IPS-20b (cell line): ENCODE data around the gene ATP2B3.
A peak's percentile ranks its signal among the peaks of the same experiment; 100 is the strongest.

ENCODE experiments used
- H3K27ac ChIP-seq: one replicate; pipeline ENCODE4 v1.5.1; 2013; ENCODE audit warnings: low read length
- H3K27me3 ChIP-seq: 2 replicates; pipeline ENCODE4 v1.6.1; 2013; ENCODE audit warnings: mild to moderate bottlenecking, low read length, inconsistent platforms; ENCODE audit not compliant: insufficient read depth
- H3K36me3 ChIP-seq: 2 replicates; pipeline ENCODE4 v1.6.1; 2013; ENCODE audit warnings: low read depth, mild to moderate bottlenecking, inconsistent platforms, low read length, moderate library complexity; ENCODE audit not compliant: insufficient read depth
- H3K4me1 ChIP-seq: 2 replicates; pipeline ENCODE4 v1.6.1; 2013; ENCODE audit warnings: mild to moderate bottlenecking, control low read depth, inconsistent platforms, low read length, moderate library complexity; ENCODE audit not compliant: insufficient read depth
- H3K4me3 ChIP-seq: 2 replicates; pipeline ENCODE4 v1.5.1; 2013; ENCODE audit warnings: mild to moderate bottlenecking, low read length, inconsistent platforms
- H3K9ac ChIP-seq: 2 replicates; pipeline ENCODE4 v1.6.1; 2013; ENCODE audit warnings: low read depth, mild to moderate bottlenecking, inconsistent platforms, low read length, moderate library complexity
- H3K9me3 ChIP-seq: 2 replicates; pipeline ENCODE4 v1.6.1; 2013; ENCODE audit warnings: mild to moderate bottlenecking, low read depth, low read length, inconsistent platforms; ENCODE audit not compliant: insufficient read depth

Gene ATP2B3

GRCh38 chrX:153592966-153593688, 75.7 kb downstream of the ATP2B3 start:
- peaks cover 4% of the 10 kb centered on the region; the same call in 1 of the 2 replicates for H3K27me3 ChIP-seq
- H3K9ac ChIP-seq: no peak overlapping the region
- peaks cover 7% of the 10 kb centered on the region; the same call in 1 of the 2 replicates for H3K36me3 ChIP-seq
- H3K4me1 ChIP-seq: no peaks in the 10 kb centered on the region
- H3K27ac ChIP-seq: no peak overlapping the region
- H3K4me3 ChIP-seq: no peak overlapping the region
- no peaks in the 10 kb centered on the region for H3K9me3 ChIP-seq

DNA sequence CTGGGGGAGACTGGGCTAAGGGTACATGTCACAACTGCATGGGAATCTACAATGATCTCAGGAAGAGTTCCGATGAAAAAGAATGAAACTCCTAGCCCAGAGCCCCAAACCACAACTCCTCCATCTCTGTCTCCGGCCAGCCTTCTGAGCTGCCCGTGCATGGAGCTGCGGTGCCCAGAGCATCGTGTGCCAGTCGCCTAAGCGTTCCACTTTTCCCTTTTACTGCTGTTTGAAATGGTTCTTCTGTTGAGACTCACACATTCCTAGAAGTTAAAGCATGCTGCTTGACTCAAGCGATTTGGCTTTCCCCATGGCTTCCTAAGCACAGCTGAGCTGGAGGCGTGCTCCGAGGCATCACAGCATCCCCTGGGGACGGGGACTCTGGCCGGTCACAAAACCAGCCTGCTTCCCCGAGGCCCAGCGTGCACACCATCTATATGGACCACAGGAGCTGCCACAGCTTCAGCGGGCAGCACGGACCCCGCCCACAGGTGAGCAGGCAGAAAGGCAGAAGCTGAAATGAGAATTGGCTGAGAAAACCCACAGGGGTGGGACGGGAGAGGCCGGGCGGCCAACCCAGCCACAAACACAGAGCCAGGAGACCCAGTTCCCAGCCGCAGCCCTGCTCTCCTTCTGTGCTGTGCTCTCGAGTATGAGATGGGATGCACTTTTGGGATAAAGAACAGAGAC, 76.5 kb downstream of the ATP2B3 start:
- Histone ChIP-seq H3K36me3 (peaks cover 7% of the 10 kb centered on the region; the same call in 1 of the 2 replicates), H3K4me3 (no peak overlapping the region), H3K27ac (no peak overlapping the region), H3K9me3 (no peaks in the 10 kb centered on the region), H3K9ac (no peak overlapping the region), H3K4me1 (no peaks in the 10 kb centered on the region), H3K27me3 (peaks cover 6% of the 10 kb centered on the region; the same call in 1 of the 2 replicates)

DNA sequence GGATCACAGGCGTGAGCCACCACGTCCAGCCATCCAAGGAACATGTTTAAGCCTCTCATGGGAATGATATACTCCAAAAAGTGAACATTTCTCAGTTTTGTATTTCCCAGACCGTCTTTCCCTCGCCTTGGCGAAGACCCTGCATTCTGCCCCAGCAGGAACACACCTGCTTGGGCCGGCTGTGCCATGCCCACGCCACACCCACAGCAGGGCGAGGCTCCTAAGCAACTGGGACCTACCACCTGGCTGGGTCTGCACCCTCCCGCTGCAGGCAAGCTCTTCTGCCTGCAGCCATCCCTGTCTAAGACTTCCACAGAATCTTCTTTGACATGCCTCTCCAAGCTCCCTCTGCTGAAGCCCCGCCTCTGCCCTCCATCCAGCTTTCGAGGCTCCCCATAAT, 77.9 kb downstream of the ATP2B3 start:
- Histone ChIP-seq H3K9me3 (no peaks in the 10 kb centered on the region), H3K27me3 (peaks cover 15% of the 10 kb centered on the region), H3K36me3 (peaks cover 7% of the 10 kb centered on the region; the same call in 1 of the 2 replicates), H3K4me3 (no peak overlapping the region), H3K27ac (no peak overlapping the region), H3K9ac (no peak overlapping the region), H3K4me1 (no peaks in the 10 kb centered on the region)

DNA sequence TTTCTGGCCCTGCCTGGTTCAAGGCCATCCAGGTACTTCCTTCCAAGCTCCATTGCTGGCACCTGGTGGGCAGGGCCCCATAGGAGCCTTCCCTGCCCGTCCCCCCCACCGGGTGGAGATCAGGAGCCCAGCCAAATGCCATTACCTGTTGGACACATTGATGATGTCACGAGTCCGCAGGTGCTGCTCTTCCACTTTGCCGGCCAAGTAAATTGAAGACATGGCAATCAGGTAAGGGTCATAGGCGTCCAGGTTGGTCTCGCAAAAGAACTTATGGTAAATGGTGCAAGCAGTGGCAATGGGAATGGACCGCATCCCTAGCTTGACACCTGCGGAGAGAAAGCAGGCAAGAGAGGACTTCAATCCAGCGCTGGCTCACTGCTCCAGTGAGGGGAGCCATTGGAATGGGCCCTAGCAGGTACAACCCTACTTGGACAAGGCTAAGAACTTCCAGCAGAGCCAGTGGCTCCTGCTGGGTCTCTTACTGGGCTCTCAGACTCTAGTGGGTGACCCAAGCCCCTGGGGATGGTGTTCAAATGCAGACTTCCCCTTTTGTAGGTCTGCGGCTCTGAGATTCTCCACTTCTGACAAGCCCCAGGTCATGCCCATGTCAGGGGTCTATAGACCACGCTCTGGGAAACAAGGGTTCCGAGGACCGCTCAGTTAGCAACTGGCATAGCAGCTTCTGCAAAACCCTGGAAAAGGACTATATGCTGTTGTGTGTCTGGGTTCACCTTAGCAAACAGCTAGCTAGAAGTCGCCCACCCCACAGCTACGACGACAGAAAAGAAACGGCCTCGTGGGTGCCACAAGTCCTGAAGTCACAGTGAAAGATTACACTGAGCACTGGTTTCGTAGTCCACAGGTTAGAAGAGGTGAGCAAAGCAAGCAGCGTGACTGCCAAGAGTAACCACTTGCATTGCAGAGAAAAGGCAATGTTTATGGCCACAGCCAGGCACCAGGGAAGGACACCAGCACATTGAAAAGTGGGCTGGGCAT, 78.7 kb downstream of the ATP2B3 start:
- peaks cover 7% of the 10 kb centered on the region; the same call in 1 of the 2 replicates for H3K36me3 ChIP-seq
- no peak overlapping the region for H3K27ac ChIP-seq
- peaks cover 20% of the 10 kb centered on the region for H3K27me3 ChIP-seq
- no peak overlapping the region for H3K9ac ChIP-seq
- H3K4me1 ChIP-seq: no peaks in the 10 kb centered on the region
- H3K9me3 ChIP-seq: no peaks in the 10 kb centered on the region
- H3K4me3 ChIP-seq: no peak overlapping the region

- no peak overlapping the region for H3K27ac ChIP-seq
- no peaks in the 10 kb centered on the region for H3K4me1 ChIP-seq
- H3K27me3 ChIP-seq: peaks cover 20% of the 10 kb centered on the region
- H3K36me3 ChIP-seq: peaks cover 7% of the 10 kb centered on the region; the same call in 1 of the 2 replicates
- no peaks in the 10 kb centered on the region for H3K9me3 ChIP-seq
- no peak overlapping the region for H3K9ac ChIP-seq
- no peak overlapping the region for H3K4me3 ChIP-seq
Measured at GRCh38 chrX:153596981-153597750, 79.7 kb downstream of the ATP2B3 start.

DNA sequence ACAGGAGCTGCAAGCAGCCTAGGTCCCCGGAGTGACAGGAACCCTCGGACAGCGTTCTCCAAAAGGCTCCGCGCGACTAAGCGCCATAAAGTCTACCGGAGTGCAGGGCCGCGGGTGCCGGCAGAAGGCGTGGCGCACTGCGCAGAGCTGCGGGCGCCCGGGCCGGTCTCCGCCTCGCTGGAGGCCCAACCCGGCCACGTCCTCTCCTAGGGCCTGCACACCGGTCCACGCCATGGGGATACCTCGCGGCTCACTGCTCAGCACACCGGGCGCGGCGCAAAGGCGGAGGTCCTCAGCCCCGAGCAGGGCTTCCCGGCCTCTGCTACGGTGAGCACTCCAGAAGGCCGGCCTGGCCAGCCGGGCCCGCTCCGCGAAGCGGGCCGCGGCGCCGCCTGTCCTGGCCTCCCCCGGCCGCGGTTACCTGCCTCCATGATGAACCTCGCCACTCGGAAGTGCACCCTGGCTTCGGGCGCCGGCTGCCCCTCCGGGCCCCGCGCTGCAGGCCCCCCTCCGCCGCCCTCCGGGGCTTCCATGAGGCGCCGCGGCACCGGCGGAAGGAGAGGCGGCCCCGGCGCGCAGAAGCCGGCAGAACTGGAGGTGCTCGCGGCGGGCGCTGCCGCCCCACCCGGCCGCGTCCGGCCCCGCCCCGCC, 81.2 kb downstream of the ATP2B3 start, which contains the start of gene CCNQ:
Gene CCNQ (minus strand): TSS at position 599 of the 651 bp plus-strand sequence. CDS start 66 bp downstream, at position 533.
- peak within 1 kb of the TSS; percentile 57; the same call in 1 of the 2 replicates for H3K9ac ChIP-seq
- H3K9me3 ChIP-seq: no peaks in the 10 kb centered on the region
- no peak within 1 kb of the TSS for H3K27ac ChIP-seq

GRCh38 chrX:153599192-153600031, 82.0 kb downstream of the ATP2B3 start:
- no peaks in the 10 kb centered on the region for H3K9me3 ChIP-seq
- no peaks in the 10 kb centered on the region for H3K36me3 ChIP-seq
- peaks cover 20% of the 10 kb centered on the region for H3K27me3 ChIP-seq
- peak overlapping the region; percentile 57; the same call in 1 of the 2 replicates for H3K9ac ChIP-seq
- H3K4me3 ChIP-seq: peak overlapping the region; percentile 66
- H3K4me1 ChIP-seq: no peaks in the 10 kb centered on the region
- no peak overlapping the region for H3K27ac ChIP-seq

More for the DNA sequence above, 81.2 kb downstream of the ATP2B3 start, which contains the start of gene CCNQ:
- Histone ChIP-seq H3K4me3 (peak within 1 kb of the TSS; percentile 68), H3K4me1 (no peaks in the 10 kb centered on the region), H3K27me3 (peaks cover 20% of the 10 kb centered on the region), H3K36me3 (peaks cover 4% of the 10 kb centered on the region; the same call in 1 of the 2 replicates)

GRCh38 chrX:153600032-153600373, 82.6 kb downstream of the ATP2B3 start:
- Histone ChIP-seq H3K9me3 (no peaks in the 10 kb centered on the region), H3K4me3 (peak overlapping the region; percentile 66), H3K27ac (no peak overlapping the region), H3K36me3 (no peaks in the 10 kb centered on the region), H3K27me3 (peaks cover 20% of the 10 kb centered on the region), H3K4me1 (no peaks in the 10 kb centered on the region), H3K9ac (peak overlapping the region; percentile 57; the same call in 1 of the 2 replicates)

DNA sequence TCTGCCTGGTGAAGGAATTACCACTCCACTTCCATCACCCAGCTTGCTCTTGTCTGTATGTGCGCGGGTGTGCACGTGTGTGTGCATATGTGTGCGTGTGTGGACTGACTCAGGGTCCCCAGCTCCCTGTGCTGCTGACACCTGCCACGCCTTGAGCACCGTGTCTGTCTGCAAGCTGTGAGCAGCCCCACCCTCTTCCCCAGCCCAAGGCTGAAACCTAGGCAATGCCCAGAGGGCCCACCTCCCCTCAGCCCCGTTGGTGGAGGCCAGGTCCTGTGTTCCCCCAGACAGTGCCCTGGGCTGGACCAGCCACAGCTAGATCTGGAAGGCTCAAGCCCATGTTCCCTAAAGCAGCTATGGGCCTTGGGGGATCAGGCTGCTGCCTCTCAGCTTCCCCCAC, 83.5 kb downstream of the ATP2B3 start:
- Histone ChIP-seq H3K4me3 (no peak overlapping the region), H3K36me3 (no peaks in the 10 kb centered on the region), H3K4me1 (no peaks in the 10 kb centered on the region), H3K9ac (no peak overlapping the region), H3K9me3 (no peaks in the 10 kb centered on the region), H3K27ac (no peak overlapping the region), H3K27me3 (peaks cover 23% of the 10 kb centered on the region)
